H9 (cell line): ENCODE measurements around the gene CMTM4. TPM values are rescaled to one million over a fixed set of nuclear protein-coding genes. Genes with fewer than 3 reads are reported as not detected.
A peak's percentile ranks its signal among the peaks of the same experiment; 100 is the strongest.

Experiments
- DNase-seq: peaks from one replicate; pipeline ENCODE4 v3.0.0-alpha.2; 2017
- H2AFZ ChIP-seq: one replicate; pipeline ENCODE4 v1.6.1; 2013; ENCODE audit warnings: mild to moderate bottlenecking, low read length, control low read depth, moderate library complexity
- H2AK5ac ChIP-seq: 2 replicates; pipeline ENCODE4 v1.6.1; 2013; ENCODE audit warnings: low read length, control low read depth, mixed read lengths; ENCODE audit not compliant: insufficient read length
- H2BK120ac ChIP-seq: one replicate; pipeline ENCODE4 v1.6.1; 2013; ENCODE audit warnings: low read depth, mild to moderate bottlenecking, low read length, control low read depth, inconsistent platforms; ENCODE audit not compliant: poor library complexity, severe bottlenecking
- H2BK12ac ChIP-seq: 2 replicates; pipeline ENCODE4 v1.6.1; 2013; ENCODE audit warnings: low read length, control low read depth, mixed read lengths, low read depth; ENCODE audit not compliant: insufficient read length
- H2BK15ac ChIP-seq: 2 replicates; pipeline ENCODE4 v1.6.1; 2013; ENCODE audit warnings: low read depth, low read length, control low read depth
- H2BK20ac ChIP-seq: one replicate; pipeline ENCODE4 v1.6.1; 2013; ENCODE audit warnings: low read depth, mild to moderate bottlenecking, low read length, control low read depth, inconsistent platforms; ENCODE audit not compliant: poor library complexity, severe bottlenecking
- H2BK5ac ChIP-seq: 2 replicates; pipeline ENCODE4 v1.6.1; 2013; ENCODE audit warnings: low read length, control low read depth, mixed read lengths; ENCODE audit not compliant: insufficient read length
- H3K14ac ChIP-seq: 2 replicates; pipeline ENCODE4 v1.6.1; 2013; ENCODE audit warnings: low read length, control low read depth; ENCODE audit not compliant: insufficient read depth
- H3K18ac ChIP-seq: 2 replicates; pipeline ENCODE4 v1.6.1; 2013; ENCODE audit warnings: low read depth, mild to moderate bottlenecking, mixed read lengths, low read length, control low read depth; ENCODE audit not compliant: insufficient read length
- H3K23ac ChIP-seq: 2 replicates; pipeline ENCODE4 v1.6.1; 2013; ENCODE audit warnings: low read length, control low read depth, mixed read lengths, low read depth; ENCODE audit not compliant: insufficient read length
- H3K23me2 ChIP-seq: 2 replicates; pipeline ENCODE4 v1.6.1; 2013; ENCODE audit warnings: low read depth, mild to moderate bottlenecking, mixed read lengths, low read length, control low read depth; ENCODE audit not compliant: insufficient read length, poor library complexity, severe bottlenecking
- H3K27ac ChIP-seq: 2 replicates; pipeline ENCODE4 v1.5.1; 2013; ENCODE audit warnings: low read length, control low read depth, mixed read lengths, low read depth; ENCODE audit not compliant: insufficient read length
- H3K27me3 ChIP-seq: 2 replicates; pipeline ENCODE4 v1.6.1; 2013; ENCODE audit warnings: low read length, control low read depth, inconsistent platforms; ENCODE audit not compliant: insufficient read depth
- H3K4ac ChIP-seq: 2 replicates; pipeline ENCODE4 v1.6.1; 2013; ENCODE audit warnings: low read depth, mild to moderate bottlenecking, control low read depth, inconsistent platforms, low read length, moderate library complexity
- H3K4me1 ChIP-seq: 2 replicates; pipeline ENCODE4 v1.6.1; 2013; ENCODE audit warnings: low read length, control low read depth, inconsistent platforms; ENCODE audit not compliant: insufficient read depth
- H3K4me2 ChIP-seq: 2 replicates; pipeline ENCODE4 v1.6.1; 2013; ENCODE audit warnings: low read length, control low read depth, mixed read lengths; ENCODE audit not compliant: insufficient read length, insufficient read depth
- H3K56ac ChIP-seq: 2 replicates; pipeline ENCODE4 v1.6.1; 2013; ENCODE audit warnings: low read depth, mild to moderate bottlenecking, mixed read lengths, low read length, control low read depth; ENCODE audit not compliant: insufficient read length
- H3K79me1 ChIP-seq: 2 replicates; pipeline ENCODE4 v1.6.1; 2013; ENCODE audit warnings: low read depth, mild to moderate bottlenecking, moderate library complexity, low read length, control low read depth, inconsistent platforms; ENCODE audit not compliant: insufficient read depth, poor library complexity, severe bottlenecking
- H3K79me2 ChIP-seq: 2 replicates; pipeline ENCODE4 v1.6.1; 2013; ENCODE audit warnings: low read length, control low read depth, inconsistent platforms; ENCODE audit not compliant: insufficient read depth
- H3K9ac ChIP-seq: 2 replicates; pipeline ENCODE4 v1.6.1; 2013; ENCODE audit warnings: low read length, control low read depth, mixed read lengths; ENCODE audit not compliant: insufficient read length; ENCODE audit errors: extremely low read depth
- H3K9me3 ChIP-seq: one replicate; pipeline ENCODE4 v1.6.1; 2013; ENCODE audit warnings: low read depth, low read length, inconsistent platforms; ENCODE audit not compliant: control insufficient read depth
- H3T11ph ChIP-seq: one replicate; pipeline ENCODE4 v1.6.1; 2013; ENCODE audit warnings: mild to moderate bottlenecking, low read length, control low read depth, inconsistent platforms
- H4K20me1 ChIP-seq: one replicate; pipeline ENCODE4 v1.6.1; 2013; ENCODE audit not compliant: control insufficient read depth, insufficient read length, insufficient read depth
- H4K5ac ChIP-seq: 2 replicates; pipeline ENCODE4 v1.6.1; 2013; ENCODE audit warnings: low read depth, mild to moderate bottlenecking, mixed read lengths, low read length, control low read depth; ENCODE audit not compliant: insufficient read length
- H4K8ac ChIP-seq: replicated peaks from 2 replicates; pipeline ENCODE4 v1.6.1; 2013; ENCODE audit warnings: low read length, control low read depth, mixed read lengths, low read depth; ENCODE audit not compliant: insufficient read length
- H4K91ac ChIP-seq: 2 replicates; pipeline ENCODE4 v1.6.1; 2013; ENCODE audit warnings: low read depth, mild to moderate bottlenecking, moderate library complexity, mixed read lengths, low read length, control low read depth; ENCODE audit not compliant: insufficient read length
- H3K27ac Mint-ChIP-seq, 3 experiments: 2 replicates in 2 of 3; 3 replicates in 1 of 3; pipeline ENCODE4 v1.8.0; 2020 to 2021; ENCODE audit warnings: mixed read lengths in 3 of 3, mild to moderate bottlenecking in 1 of 3, moderate library complexity in 1 of 3
- H3K27me3 Mint-ChIP-seq: 2 replicates; pipeline ENCODE4 v1.8.0; 2021; ENCODE audit warnings: low read depth, mild to moderate bottlenecking, moderate library complexity, mixed read lengths
- H3K36me3 Mint-ChIP-seq, 3 experiments: 2 replicates in 2 of 3; 3 replicates in 1 of 3; pipeline ENCODE4 v1.8.0; 2020 to 2021; ENCODE audit warnings: low read depth in 3 of 3, mixed read lengths in 3 of 3; ENCODE audit not compliant: insufficient read depth in 1 of 3
- H3K4me1 Mint-ChIP-seq, 2 experiments: 2 replicates each; pipeline ENCODE4 v1.8.0; 2020; ENCODE audit warnings: mixed read lengths in 2 of 2
- H3K4me3 Mint-ChIP-seq, 2 experiments: 2 replicates in 1 of 2; 3 replicates in 1 of 2; pipeline ENCODE4 v1.8.0; 2020 to 2021; ENCODE audit warnings: mild to moderate bottlenecking in 2 of 2, mixed read lengths in 2 of 2, moderate library complexity in 1 of 2
- H3K9me3 Mint-ChIP-seq, 2 experiments: 2 replicates in 1 of 2; 3 replicates in 1 of 2; pipeline ENCODE4 v1.8.0; 2020; ENCODE audit warnings: mild to moderate bottlenecking in 2 of 2, mixed read lengths in 2 of 2, moderate library complexity in 1 of 2
- WGBS: extraction: QIAGEN DNeasy Blood & Tissue Kit; methylation state at CpG from one replicate; pipeline ENCODE4 v1.1.7; 2013; ENCODE audit warnings: missing lambda C conversion rate, low lambda C conversion rate, mixed read lengths; ENCODE audit not compliant: insufficient read length; ENCODE audit errors: extremely low coverage; 5-methylcytosine and 5-hydroxymethylcytosine counted together
- total RNA-seq: library from RNA; stranded (reverse); gene quantifications from 2 replicates; pipeline ENCODE4 v1.2.1, GENCODE V29; 2021
- TF ChIP-seq, protein P1 (sequence below): fragments of 200-600 bp; sonication (generic); conservative IDR thresholded peaks from 3 replicates; pipeline ENCODE4 v1.8.0; 2021; ENCODE audit warnings: antibody characterized with exemption, mild to moderate bottlenecking

Gene CMTM4
- total RNA-seq, 1 experiment from 2014 or later, result 40.5 TPM

DNA sequence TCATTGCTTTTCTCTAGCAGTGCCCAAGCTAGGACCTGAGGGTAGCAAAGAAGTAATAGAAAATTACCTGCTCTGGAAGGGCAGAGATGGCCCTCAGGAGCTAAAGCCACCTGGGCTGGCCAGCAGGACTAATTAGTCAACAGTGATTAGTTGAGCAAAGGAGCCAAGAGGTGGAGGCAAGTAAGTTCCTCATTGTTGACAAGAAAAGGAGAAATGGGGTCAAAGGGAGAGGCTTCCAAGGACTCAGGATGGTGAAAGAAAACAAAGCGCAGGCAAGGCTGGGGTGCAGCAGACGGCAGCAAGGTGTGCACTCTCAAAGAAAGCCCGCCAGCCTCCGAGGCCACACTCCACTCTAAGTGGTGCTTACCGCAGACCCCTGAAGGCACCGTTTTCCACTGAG is 44.6 kb downstream of the CMTM4 start:
- no peaks in the 10 kb centered on the region for H3K23me2 ChIP-seq
- H3K4me2 ChIP-seq, result no peak overlapping the region
- no peak overlapping the region for H2BK15ac ChIP-seq
- H3K4me1 Mint-ChIP-seq, result peaks cover 29 to 30% of the 10 kb centered on the region in 2 experiments
- no peak overlapping the region for H2BK20ac ChIP-seq
- H4K5ac ChIP-seq, result no peak overlapping the region
- no peak overlapping the region for H2AFZ ChIP-seq
- no peak overlapping the region for H3K9ac ChIP-seq
- peak overlapping the region in 1 of 3 experiments; percentile 78; a peak in 3 of 7 replicates for H3K27ac Mint-ChIP-seq
- peaks cover 2% of the 10 kb centered on the region; the same call in 1 of the 2 replicates for H3K79me2 ChIP-seq
- H4K20me1 ChIP-seq, result no peaks in the 10 kb centered on the region
- no peak overlapping the region for H2BK120ac ChIP-seq
- DNase-seq, result no peak
- no peaks in the 10 kb centered on the region; the same call in 1 of the 2 replicates for H3K27me3 Mint-ChIP-seq
- no peaks in the 10 kb centered on the region for H3K4me1 ChIP-seq
- H3K18ac ChIP-seq, result no peak overlapping the region
- H3K9me3 Mint-ChIP-seq, result no peaks in the 10 kb centered on the region
- H2BK12ac ChIP-seq, result no peak overlapping the region
- no peak overlapping the region for H2BK5ac ChIP-seq
- no peak overlapping the region for H4K8ac ChIP-seq
- H2AK5ac ChIP-seq, result no peak overlapping the region
- no peak overlapping the region for H4K91ac ChIP-seq
- H3K56ac ChIP-seq, result no peak overlapping the region
- H3K27me3 ChIP-seq, result no peaks in the 10 kb centered on the region
- no peak overlapping the region for H3K4ac ChIP-seq
- H3K27ac ChIP-seq, result no peak overlapping the region
- no peak overlapping the region for H3K14ac ChIP-seq
- H3K9me3 ChIP-seq, result no peaks in the 10 kb centered on the region
- H3T11ph ChIP-seq, result no peak overlapping the region
- H3K36me3 Mint-ChIP-seq, result no peaks in the 10 kb centered on the region
- WGBS, result no CpG with 5 or more reads among the region's 6 CpGs
- peak overlapping the region in 1 of 2 experiments; percentile 10; a peak in 1 of 5 replicates for H3K4me3 Mint-ChIP-seq
- no peak overlapping the region for H3K23ac ChIP-seq
- H3K79me1 ChIP-seq, result peaks cover 3% of the 10 kb centered on the region
- TF ChIP-seq, protein P1, sequence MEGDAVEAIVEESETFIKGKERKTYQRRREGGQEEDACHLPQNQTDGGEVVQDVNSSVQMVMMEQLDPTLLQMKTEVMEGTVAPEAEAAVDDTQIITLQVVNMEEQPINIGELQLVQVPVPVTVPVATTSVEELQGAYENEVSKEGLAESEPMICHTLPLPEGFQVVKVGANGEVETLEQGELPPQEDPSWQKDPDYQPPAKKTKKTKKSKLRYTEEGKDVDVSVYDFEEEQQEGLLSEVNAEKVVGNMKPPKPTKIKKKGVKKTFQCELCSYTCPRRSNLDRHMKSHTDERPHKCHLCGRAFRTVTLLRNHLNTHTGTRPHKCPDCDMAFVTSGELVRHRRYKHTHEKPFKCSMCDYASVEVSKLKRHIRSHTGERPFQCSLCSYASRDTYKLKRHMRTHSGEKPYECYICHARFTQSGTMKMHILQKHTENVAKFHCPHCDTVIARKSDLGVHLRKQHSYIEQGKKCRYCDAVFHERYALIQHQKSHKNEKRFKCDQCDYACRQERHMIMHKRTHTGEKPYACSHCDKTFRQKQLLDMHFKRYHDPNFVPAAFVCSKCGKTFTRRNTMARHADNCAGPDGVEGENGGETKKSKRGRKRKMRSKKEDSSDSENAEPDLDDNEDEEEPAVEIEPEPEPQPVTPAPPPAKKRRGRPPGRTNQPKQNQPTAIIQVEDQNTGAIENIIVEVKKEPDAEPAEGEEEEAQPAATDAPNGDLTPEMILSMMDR, result no peak
